Ovary (tissue), 3 donors: Measurements from ENCODE around the gene AP1AR.

Experiments
- EP300 ChIP-seq: sonication (generic); formaldehyde crosslinking; IDR thresholded peaks from one replicate; pipeline ENCODE4 v1.6.1; 2017; ENCODE audit warnings: antibody characterized with exemption
- TF ChIP-seq, protein P1 (sequence below), 3 donors: fragments of 450-650 bp in 2 of 3; fragments of 200-600 bp in 1 of 3; IDR thresholded peaks; one replicate each; pipeline versions ENCODE4 v1.5.1 to v1.8.0; 2016 to 2022; ENCODE audit warnings: antibody characterized with exemption in 3 of 3, mild to moderate bottlenecking in 1 of 3
- donor health status: DM: no; HTN: no; CAD: no.

DNA sequence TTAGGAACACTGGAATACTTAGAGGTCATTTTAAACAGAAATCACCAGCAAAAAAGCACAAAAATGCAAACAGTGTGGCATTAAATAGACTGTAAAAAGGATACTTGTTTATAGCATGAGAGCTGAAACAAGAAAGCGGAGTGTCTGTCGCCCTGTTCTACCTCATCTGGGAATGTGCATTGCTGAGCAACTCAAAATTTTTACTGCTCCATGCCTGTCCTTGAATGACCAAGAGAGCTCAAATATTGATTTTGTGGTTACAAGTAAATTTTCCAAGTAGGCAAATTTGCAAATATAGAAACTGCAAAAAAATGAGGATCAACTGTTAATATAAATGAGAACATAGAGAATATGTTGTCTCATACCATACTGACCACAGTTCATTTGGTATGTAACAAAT lies 25.5 kb downstream of the AP1AR start:
- TF ChIP-seq, protein P1, sequence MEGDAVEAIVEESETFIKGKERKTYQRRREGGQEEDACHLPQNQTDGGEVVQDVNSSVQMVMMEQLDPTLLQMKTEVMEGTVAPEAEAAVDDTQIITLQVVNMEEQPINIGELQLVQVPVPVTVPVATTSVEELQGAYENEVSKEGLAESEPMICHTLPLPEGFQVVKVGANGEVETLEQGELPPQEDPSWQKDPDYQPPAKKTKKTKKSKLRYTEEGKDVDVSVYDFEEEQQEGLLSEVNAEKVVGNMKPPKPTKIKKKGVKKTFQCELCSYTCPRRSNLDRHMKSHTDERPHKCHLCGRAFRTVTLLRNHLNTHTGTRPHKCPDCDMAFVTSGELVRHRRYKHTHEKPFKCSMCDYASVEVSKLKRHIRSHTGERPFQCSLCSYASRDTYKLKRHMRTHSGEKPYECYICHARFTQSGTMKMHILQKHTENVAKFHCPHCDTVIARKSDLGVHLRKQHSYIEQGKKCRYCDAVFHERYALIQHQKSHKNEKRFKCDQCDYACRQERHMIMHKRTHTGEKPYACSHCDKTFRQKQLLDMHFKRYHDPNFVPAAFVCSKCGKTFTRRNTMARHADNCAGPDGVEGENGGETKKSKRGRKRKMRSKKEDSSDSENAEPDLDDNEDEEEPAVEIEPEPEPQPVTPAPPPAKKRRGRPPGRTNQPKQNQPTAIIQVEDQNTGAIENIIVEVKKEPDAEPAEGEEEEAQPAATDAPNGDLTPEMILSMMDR (IDR thresholded peaks at IDR 0.05): no peak
- no peak for TF ChIP-seq EP300
